ENCODE data around the gene M1AP.

The M1AP gene

GRCh38 chr2:74529357-74530238 lies 118.5 kb downstream of the M1AP start, which contains the start of the genes AUP1 and HTRA2:
Gene AUP1 (minus strand): TSS chr2:74529706. CDS start chr2:74529629, 77 bp downstream.
Gene HTRA2 (plus strand): TSS chr2:74529933. CDS start chr2:74530007, 74 bp downstream.
- Histone ChIP-seq H3K9ac (ENCODE audit: low read depth, low read length, poor library complexity) (peak within 1 kb of the TSS; percentile 95), H4K8ac (ENCODE audit: low read depth, low read length) (no peak within 1 kb of the TSS), H3K36me3 (replicated peaks in 1 of 2; ENCODE audit: control insufficient read depth in 2 of 2, insufficient read depth in 2 of 2, low read length in 2 of 2) (peaks cover 40 to 69% of the 10 kb centered on the region in 2 donors), H3K23ac (ENCODE audit: low read depth, low read length, poor library complexity) (peak within 1 kb of the TSS; percentile 90), H3K18ac (ENCODE audit: low read length) (peak within 1 kb of the TSS; percentile 95), H3K27ac (replicated peaks; ENCODE audit: low read length) (no peak within 1 kb of the TSS), H3K4me3 (ENCODE audit: low read length in 2 of 2) (peak within 1 kb of the TSS; percentile 72 to 95), H3K4me1 (ENCODE audit: control insufficient read depth in 2 of 2, insufficient read depth in 1 of 2, low read depth in 1 of 2, low read length in 2 of 2) (peaks cover 11 to 17% of the 10 kb centered on the region in 2 donors), H3K4ac (ENCODE audit: low read length) (no peak within 1 kb of the TSS), H2BK5ac (ENCODE audit: low read length) (peak within 1 kb of the TSS; percentile 89), H3K14ac (ENCODE audit: low read length) (peak within 1 kb of the TSS; percentile 73), H3K4me2 (ENCODE audit: insufficient read depth, low read length, poor library complexity, severe bottlenecking) (peak within 1 kb of the TSS; percentile 81), H2BK12ac (ENCODE audit: low read length) (peak within 1 kb of the TSS; percentile 11), H3K9me3 (replicated peaks in 1 of 2; ENCODE audit: control insufficient read depth in 2 of 2, insufficient read depth in 1 of 2, low read depth in 1 of 2, low read length in 2 of 2) (peaks cover 0 to 2% of the 10 kb centered on the region in 2 donors), H2AK5ac (ENCODE audit: low read depth, low read length) (peak within 1 kb of the TSS; percentile 59), H4K91ac (ENCODE audit: low read depth, low read length, poor library complexity) (no peak within 1 kb of the TSS), H2BK120ac (ENCODE audit: low read depth, low read length) (no peak within 1 kb of the TSS), H2AFZ (ENCODE audit: low read length) (peak within 1 kb of the TSS; percentile 97), H2BK15ac (ENCODE audit: low read length) (peak within 1 kb of the TSS; percentile 40), H3K79me1 (ENCODE audit: low read depth, low read length) (peaks cover 5% of the 10 kb centered on the region), H3K27me3 (ENCODE audit: control insufficient read depth in 3 of 3, insufficient read depth in 3 of 3, low read depth in 1 of 3, low read length in 3 of 3) (no peaks in the 10 kb centered on the region)
- peak; percentile 97 for DNase-seq (ENCODE audit: low spot score)
- WGBS, 2 donors (ENCODE audit: extremely low coverage in 2 of 2, insufficient read length in 2 of 2, insufficient replicate concordance in 1 of 2) = no CpG with 5 or more reads among the region's 87 CpGs

DNA sequence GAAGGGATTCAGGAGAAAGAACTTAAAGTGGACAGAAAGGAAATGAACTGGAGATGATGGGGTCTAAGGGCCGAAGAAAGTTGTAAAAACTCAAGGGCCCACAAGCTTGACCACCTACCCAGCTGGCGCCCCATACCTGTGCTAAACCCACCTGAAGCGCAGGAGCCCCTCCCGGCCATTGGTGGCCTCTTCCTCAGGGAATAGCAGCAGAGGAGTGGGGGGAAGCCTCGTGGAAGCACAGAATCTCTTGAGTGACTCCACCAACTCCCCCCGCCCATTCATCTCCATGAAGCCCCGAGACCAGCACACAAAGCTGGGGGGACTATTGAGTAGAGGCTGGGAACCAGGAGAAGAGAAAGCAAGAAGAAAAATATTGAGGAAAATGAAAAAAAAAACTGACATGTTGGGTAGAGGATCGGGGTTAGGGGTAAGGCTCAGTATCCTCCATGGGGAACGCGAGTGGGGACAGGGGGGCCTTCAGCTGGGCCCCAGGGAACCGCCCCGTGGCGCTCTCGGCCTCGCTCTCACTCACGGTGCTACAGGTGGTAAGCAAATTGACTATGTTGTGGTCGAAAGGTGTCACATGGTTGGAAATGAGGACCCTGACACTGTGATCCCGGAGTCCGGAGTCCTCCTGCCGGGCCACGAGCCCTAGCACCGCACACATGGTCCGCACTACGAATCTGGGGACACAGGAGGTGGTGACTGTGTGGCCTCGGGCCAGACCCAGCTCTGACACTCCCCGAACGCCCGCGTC lies 119.4 kb downstream of the M1AP start:
- peak overlapping the region; percentile 59 for H2AK5ac ChIP-seq (ENCODE audit: low read depth, low read length)
- H4K8ac ChIP-seq (ENCODE audit: low read depth, low read length) = no peak overlapping the region
- H3K9ac ChIP-seq (ENCODE audit: low read depth, low read length, poor library complexity) = peak overlapping the region; percentile 95
- peak overlapping the region; percentile 94 for H3K18ac ChIP-seq (ENCODE audit: low read length)
- H3K4me2 ChIP-seq (ENCODE audit: insufficient read depth, low read length, poor library complexity, severe bottlenecking) = peak overlapping the region; percentile 66
- peak overlapping the region; percentile 97 for H2AFZ ChIP-seq (ENCODE audit: low read length)
- no peak overlapping the region for H3K27ac ChIP-seq (replicated peaks; ENCODE audit: low read length)
- H2BK15ac ChIP-seq (ENCODE audit: low read length) = peak overlapping the region; percentile 40
- no peak overlapping the region for H3K14ac ChIP-seq (ENCODE audit: low read length)
- H2BK120ac ChIP-seq (ENCODE audit: low read depth, low read length) = no peak overlapping the region
- no peak overlapping the region for H3K4ac ChIP-seq (ENCODE audit: low read length)
- H3K23ac ChIP-seq (ENCODE audit: low read depth, low read length, poor library complexity) = no peak overlapping the region
- H3K27me3 ChIP-seq (ENCODE audit: control insufficient read depth in 3 of 3, insufficient read depth in 3 of 3, low read depth in 1 of 3, low read length in 3 of 3) = no peaks in the 10 kb centered on the region
- H3K36me3 ChIP-seq (replicated peaks in 1 of 2; ENCODE audit: control insufficient read depth in 2 of 2, insufficient read depth in 2 of 2, low read length in 2 of 2) = peaks cover 37 to 61% of the 10 kb centered on the region in 2 donors
- no CpG with 5 or more reads among the region's 29 CpGs for WGBS, 2 donors (ENCODE audit: extremely low coverage in 2 of 2, insufficient read length in 2 of 2, insufficient replicate concordance in 1 of 2)
- no peak for DNase-seq (ENCODE audit: low spot score)
- H3K9me3 ChIP-seq (replicated peaks in 1 of 2; ENCODE audit: control insufficient read depth in 2 of 2, insufficient read depth in 1 of 2, low read depth in 1 of 2, low read length in 2 of 2) = peaks cover 0 to 2% of the 10 kb centered on the region in 2 donors
- no peak overlapping the region for H4K91ac ChIP-seq (ENCODE audit: low read depth, low read length, poor library complexity)
- peak overlapping the region; percentile 72 to 95 for H3K4me3 ChIP-seq (ENCODE audit: low read length in 2 of 2)
- peak overlapping the region; percentile 70 for H2BK5ac ChIP-seq (ENCODE audit: low read length)
- H3K79me1 ChIP-seq (ENCODE audit: low read depth, low read length) = peaks cover 5% of the 10 kb centered on the region
- H3K4me1 ChIP-seq (ENCODE audit: control insufficient read depth in 2 of 2, insufficient read depth in 1 of 2, low read depth in 1 of 2, low read length in 2 of 2) = peaks cover 11 to 17% of the 10 kb centered on the region in 2 donors
- peak overlapping the region; percentile 11 for H2BK12ac ChIP-seq (ENCODE audit: low read length)

DNA sequence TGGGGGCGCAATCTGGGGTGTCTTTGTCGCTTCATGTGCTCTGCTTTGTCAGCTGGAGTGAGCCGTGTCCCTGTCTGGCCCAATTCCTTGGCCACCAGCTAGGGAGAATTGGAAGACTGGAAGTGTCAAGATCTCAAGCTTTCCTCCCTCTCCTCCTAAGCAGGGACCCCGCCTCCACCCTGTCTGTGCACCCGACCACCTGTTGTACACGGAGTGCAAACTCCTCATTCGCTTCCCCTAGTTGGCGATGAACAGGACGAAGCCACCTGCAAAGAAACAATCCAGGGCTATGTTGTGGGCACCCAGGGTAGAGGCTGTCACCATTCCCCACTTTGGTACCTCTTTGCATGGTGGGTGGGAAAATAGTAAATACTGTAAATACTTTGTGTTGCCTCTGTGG lies 120.4 kb downstream of the M1AP start:
- no CpG with 5 or more reads among the region's 9 CpGs for WGBS, 2 donors (ENCODE audit: extremely low coverage in 2 of 2, insufficient read length in 2 of 2, insufficient replicate concordance in 1 of 2)
- H3K36me3 ChIP-seq (replicated peaks in 1 of 2; ENCODE audit: control insufficient read depth in 2 of 2, insufficient read depth in 2 of 2, low read length in 2 of 2) = peaks cover 33 to 51% of the 10 kb centered on the region in 2 donors
- H3K4ac ChIP-seq (ENCODE audit: low read length) = no peak overlapping the region
- no peak overlapping the region for H3K4me2 ChIP-seq (ENCODE audit: insufficient read depth, low read length, poor library complexity, severe bottlenecking)
- H2AK5ac ChIP-seq (ENCODE audit: low read depth, low read length) = no peak overlapping the region
- no peak overlapping the region for H3K27ac ChIP-seq (replicated peaks; ENCODE audit: low read length)
- H3K4me3 ChIP-seq (ENCODE audit: low read length in 2 of 2) = peak overlapping the region in 1 of 2 donors; percentile 72
- peaks cover 0 to 2% of the 10 kb centered on the region in 2 donors for H3K9me3 ChIP-seq (replicated peaks in 1 of 2; ENCODE audit: control insufficient read depth in 2 of 2, insufficient read depth in 1 of 2, low read depth in 1 of 2, low read length in 2 of 2)
- H3K9ac ChIP-seq (ENCODE audit: low read depth, low read length, poor library complexity) = no peak overlapping the region
- H3K18ac ChIP-seq (ENCODE audit: low read length) = no peak overlapping the region
- peaks cover 11 to 17% of the 10 kb centered on the region in 2 donors for H3K4me1 ChIP-seq (ENCODE audit: control insufficient read depth in 2 of 2, insufficient read depth in 1 of 2, low read depth in 1 of 2, low read length in 2 of 2)
- no peak overlapping the region for H2BK15ac ChIP-seq (ENCODE audit: low read length)
- no peak overlapping the region for H4K91ac ChIP-seq (ENCODE audit: low read depth, low read length, poor library complexity)
- no peak for DNase-seq (ENCODE audit: low spot score)
- H2AFZ ChIP-seq (ENCODE audit: low read length) = no peak overlapping the region
- peaks cover 5% of the 10 kb centered on the region for H3K79me1 ChIP-seq (ENCODE audit: low read depth, low read length)
- no peak overlapping the region for H2BK5ac ChIP-seq (ENCODE audit: low read length)
- no peak overlapping the region for H3K14ac ChIP-seq (ENCODE audit: low read length)
- no peak overlapping the region for H3K23ac ChIP-seq (ENCODE audit: low read depth, low read length, poor library complexity)
- H4K8ac ChIP-seq (ENCODE audit: low read depth, low read length) = no peak overlapping the region
- no peak overlapping the region for H2BK120ac ChIP-seq (ENCODE audit: low read depth, low read length)
- peaks cover 0 to 6% (median 0%) of the 10 kb centered on the region in 3 experiments for H3K27me3 ChIP-seq (ENCODE audit: control insufficient read depth in 3 of 3, insufficient read depth in 3 of 3, low read depth in 1 of 3, low read length in 3 of 3)
- no peak overlapping the region for H2BK12ac ChIP-seq (ENCODE audit: low read length)

Measured in neuronal stem cell (in vitro differentiated cells).